H9 (cell line): ENCODE results near the gene LRMDA. TPM values are rescaled to one million over a fixed set of nuclear protein-coding genes. Genes with fewer than 3 reads are reported as not detected.

Source experiments
- DNase-seq: peaks from one replicate; pipeline ENCODE4 v3.0.0-alpha.2; 2017
- H2AFZ ChIP-seq: one replicate; pipeline ENCODE4 v1.6.1; 2013; ENCODE audit warnings: mild to moderate bottlenecking, low read length, control low read depth, moderate library complexity
- H2AK5ac ChIP-seq: 2 replicates; pipeline ENCODE4 v1.6.1; 2013; ENCODE audit warnings: low read length, control low read depth, mixed read lengths; ENCODE audit not compliant: insufficient read length
- H2BK120ac ChIP-seq: one replicate; pipeline ENCODE4 v1.6.1; 2013; ENCODE audit warnings: low read depth, mild to moderate bottlenecking, low read length, control low read depth, inconsistent platforms; ENCODE audit not compliant: poor library complexity, severe bottlenecking
- H2BK12ac ChIP-seq: 2 replicates; pipeline ENCODE4 v1.6.1; 2013; ENCODE audit warnings: low read length, control low read depth, mixed read lengths, low read depth; ENCODE audit not compliant: insufficient read length
- H2BK15ac ChIP-seq: 2 replicates; pipeline ENCODE4 v1.6.1; 2013; ENCODE audit warnings: low read depth, low read length, control low read depth
- H2BK20ac ChIP-seq: one replicate; pipeline ENCODE4 v1.6.1; 2013; ENCODE audit warnings: low read depth, mild to moderate bottlenecking, low read length, control low read depth, inconsistent platforms; ENCODE audit not compliant: poor library complexity, severe bottlenecking
- H2BK5ac ChIP-seq: 2 replicates; pipeline ENCODE4 v1.6.1; 2013; ENCODE audit warnings: low read length, control low read depth, mixed read lengths; ENCODE audit not compliant: insufficient read length
- H3K14ac ChIP-seq: 2 replicates; pipeline ENCODE4 v1.6.1; 2013; ENCODE audit warnings: low read length, control low read depth; ENCODE audit not compliant: insufficient read depth
- H3K18ac ChIP-seq: 2 replicates; pipeline ENCODE4 v1.6.1; 2013; ENCODE audit warnings: low read depth, mild to moderate bottlenecking, mixed read lengths, low read length, control low read depth; ENCODE audit not compliant: insufficient read length
- H3K23ac ChIP-seq: 2 replicates; pipeline ENCODE4 v1.6.1; 2013; ENCODE audit warnings: low read length, control low read depth, mixed read lengths, low read depth; ENCODE audit not compliant: insufficient read length
- H3K23me2 ChIP-seq: 2 replicates; pipeline ENCODE4 v1.6.1; 2013; ENCODE audit warnings: low read depth, mild to moderate bottlenecking, mixed read lengths, low read length, control low read depth; ENCODE audit not compliant: insufficient read length, poor library complexity, severe bottlenecking
- H3K27ac ChIP-seq: 2 replicates; pipeline ENCODE4 v1.5.1; 2013; ENCODE audit warnings: low read length, control low read depth, mixed read lengths, low read depth; ENCODE audit not compliant: insufficient read length
- H3K27me3 ChIP-seq: 2 replicates; pipeline ENCODE4 v1.6.1; 2013; ENCODE audit warnings: low read length, control low read depth, inconsistent platforms; ENCODE audit not compliant: insufficient read depth
- H3K4ac ChIP-seq: 2 replicates; pipeline ENCODE4 v1.6.1; 2013; ENCODE audit warnings: low read depth, mild to moderate bottlenecking, control low read depth, inconsistent platforms, low read length, moderate library complexity
- H3K4me1 ChIP-seq: 2 replicates; pipeline ENCODE4 v1.6.1; 2013; ENCODE audit warnings: low read length, control low read depth, inconsistent platforms; ENCODE audit not compliant: insufficient read depth
- H3K4me2 ChIP-seq: 2 replicates; pipeline ENCODE4 v1.6.1; 2013; ENCODE audit warnings: low read length, control low read depth, mixed read lengths; ENCODE audit not compliant: insufficient read length, insufficient read depth
- H3K56ac ChIP-seq: 2 replicates; pipeline ENCODE4 v1.6.1; 2013; ENCODE audit warnings: low read depth, mild to moderate bottlenecking, mixed read lengths, low read length, control low read depth; ENCODE audit not compliant: insufficient read length
- H3K79me1 ChIP-seq: 2 replicates; pipeline ENCODE4 v1.6.1; 2013; ENCODE audit warnings: low read depth, mild to moderate bottlenecking, moderate library complexity, low read length, control low read depth, inconsistent platforms; ENCODE audit not compliant: insufficient read depth, poor library complexity, severe bottlenecking
- H3K79me2 ChIP-seq: 2 replicates; pipeline ENCODE4 v1.6.1; 2013; ENCODE audit warnings: low read length, control low read depth, inconsistent platforms; ENCODE audit not compliant: insufficient read depth
- H3K9ac ChIP-seq: 2 replicates; pipeline ENCODE4 v1.6.1; 2013; ENCODE audit warnings: low read length, control low read depth, mixed read lengths; ENCODE audit not compliant: insufficient read length; ENCODE audit errors: extremely low read depth
- H3K9me3 ChIP-seq: one replicate; pipeline ENCODE4 v1.6.1; 2013; ENCODE audit warnings: low read depth, low read length, inconsistent platforms; ENCODE audit not compliant: control insufficient read depth
- H3T11ph ChIP-seq: one replicate; pipeline ENCODE4 v1.6.1; 2013; ENCODE audit warnings: mild to moderate bottlenecking, low read length, control low read depth, inconsistent platforms
- H4K20me1 ChIP-seq: one replicate; pipeline ENCODE4 v1.6.1; 2013; ENCODE audit not compliant: control insufficient read depth, insufficient read length, insufficient read depth
- H4K5ac ChIP-seq: 2 replicates; pipeline ENCODE4 v1.6.1; 2013; ENCODE audit warnings: low read depth, mild to moderate bottlenecking, mixed read lengths, low read length, control low read depth; ENCODE audit not compliant: insufficient read length
- H4K8ac ChIP-seq: replicated peaks from 2 replicates; pipeline ENCODE4 v1.6.1; 2013; ENCODE audit warnings: low read length, control low read depth, mixed read lengths, low read depth; ENCODE audit not compliant: insufficient read length
- H4K91ac ChIP-seq: 2 replicates; pipeline ENCODE4 v1.6.1; 2013; ENCODE audit warnings: low read depth, mild to moderate bottlenecking, moderate library complexity, mixed read lengths, low read length, control low read depth; ENCODE audit not compliant: insufficient read length
- H3K27ac Mint-ChIP-seq, 3 experiments: 2 replicates in 2 of 3; 3 replicates in 1 of 3; pipeline ENCODE4 v1.8.0; 2020 to 2021; ENCODE audit warnings: mixed read lengths in 3 of 3, mild to moderate bottlenecking in 1 of 3, moderate library complexity in 1 of 3
- H3K27me3 Mint-ChIP-seq: 2 replicates; pipeline ENCODE4 v1.8.0; 2021; ENCODE audit warnings: low read depth, mild to moderate bottlenecking, moderate library complexity, mixed read lengths
- H3K36me3 Mint-ChIP-seq, 3 experiments: 2 replicates in 2 of 3; 3 replicates in 1 of 3; pipeline ENCODE4 v1.8.0; 2020 to 2021; ENCODE audit warnings: low read depth in 3 of 3, mixed read lengths in 3 of 3; ENCODE audit not compliant: insufficient read depth in 1 of 3
- H3K4me1 Mint-ChIP-seq, 2 experiments: 2 replicates each; pipeline ENCODE4 v1.8.0; 2020; ENCODE audit warnings: mixed read lengths in 2 of 2
- H3K4me3 Mint-ChIP-seq, 2 experiments: 2 replicates in 1 of 2; 3 replicates in 1 of 2; pipeline ENCODE4 v1.8.0; 2020 to 2021; ENCODE audit warnings: mild to moderate bottlenecking in 2 of 2, mixed read lengths in 2 of 2, moderate library complexity in 1 of 2
- H3K9me3 Mint-ChIP-seq, 2 experiments: 2 replicates in 1 of 2; 3 replicates in 1 of 2; pipeline ENCODE4 v1.8.0; 2020; ENCODE audit warnings: mild to moderate bottlenecking in 2 of 2, mixed read lengths in 2 of 2, moderate library complexity in 1 of 2
- WGBS: extraction: QIAGEN DNeasy Blood & Tissue Kit; methylation state at CpG from one replicate; pipeline ENCODE4 v1.1.7; 2013; ENCODE audit warnings: missing lambda C conversion rate, low lambda C conversion rate, mixed read lengths; ENCODE audit not compliant: insufficient read length; ENCODE audit errors: extremely low coverage; 5-methylcytosine and 5-hydroxymethylcytosine counted together
- total RNA-seq: library from RNA; stranded (reverse); gene quantifications from 2 replicates; pipeline ENCODE4 v1.2.1, GENCODE V29; 2021
- TF ChIP-seq, protein P1 (sequence below): fragments of 200-600 bp; sonication (generic); conservative IDR thresholded peaks from 3 replicates; pipeline ENCODE4 v1.8.0; 2021; ENCODE audit warnings: antibody characterized with exemption, mild to moderate bottlenecking

Gene LRMDA
- total RNA-seq, 1 experiment from 2014 or later, result 1.8 TPM

DNA sequence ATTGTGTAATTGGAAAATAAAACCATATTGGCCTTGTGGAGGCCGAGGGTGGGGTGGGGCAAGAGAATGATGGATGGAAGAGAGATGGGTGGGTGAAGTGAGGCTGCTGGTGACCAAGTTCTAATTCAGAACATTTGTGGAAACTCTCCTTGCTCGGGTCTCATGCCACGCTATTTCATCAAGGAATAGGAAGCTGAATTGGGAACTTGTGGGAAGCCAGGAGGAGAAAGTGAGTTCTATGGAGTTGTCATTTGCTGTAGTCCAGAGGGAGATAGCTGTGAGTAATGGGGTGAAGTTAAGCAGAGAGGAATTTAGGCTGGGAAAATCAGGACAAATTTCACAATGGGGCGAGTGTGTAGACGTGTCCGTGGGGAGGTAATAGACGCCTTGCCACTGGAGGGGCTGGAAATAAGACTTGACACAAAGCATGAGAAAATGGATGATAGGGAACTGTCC, 339.2 kb downstream of the LRMDA start:
- no peak overlapping the region for H2AK5ac ChIP-seq
- no peak overlapping the region for H3K23ac ChIP-seq
- no peak overlapping the region for H2BK15ac ChIP-seq
- WGBS, result no CpG with 5 or more reads among the region's 7 CpGs
- no peak overlapping the region for H4K5ac ChIP-seq
- H3K27ac ChIP-seq, result no peak overlapping the region
- no peak overlapping the region for H2BK120ac ChIP-seq
- no peaks in the 10 kb centered on the region for H3K9me3 ChIP-seq
- TF ChIP-seq, protein P1, sequence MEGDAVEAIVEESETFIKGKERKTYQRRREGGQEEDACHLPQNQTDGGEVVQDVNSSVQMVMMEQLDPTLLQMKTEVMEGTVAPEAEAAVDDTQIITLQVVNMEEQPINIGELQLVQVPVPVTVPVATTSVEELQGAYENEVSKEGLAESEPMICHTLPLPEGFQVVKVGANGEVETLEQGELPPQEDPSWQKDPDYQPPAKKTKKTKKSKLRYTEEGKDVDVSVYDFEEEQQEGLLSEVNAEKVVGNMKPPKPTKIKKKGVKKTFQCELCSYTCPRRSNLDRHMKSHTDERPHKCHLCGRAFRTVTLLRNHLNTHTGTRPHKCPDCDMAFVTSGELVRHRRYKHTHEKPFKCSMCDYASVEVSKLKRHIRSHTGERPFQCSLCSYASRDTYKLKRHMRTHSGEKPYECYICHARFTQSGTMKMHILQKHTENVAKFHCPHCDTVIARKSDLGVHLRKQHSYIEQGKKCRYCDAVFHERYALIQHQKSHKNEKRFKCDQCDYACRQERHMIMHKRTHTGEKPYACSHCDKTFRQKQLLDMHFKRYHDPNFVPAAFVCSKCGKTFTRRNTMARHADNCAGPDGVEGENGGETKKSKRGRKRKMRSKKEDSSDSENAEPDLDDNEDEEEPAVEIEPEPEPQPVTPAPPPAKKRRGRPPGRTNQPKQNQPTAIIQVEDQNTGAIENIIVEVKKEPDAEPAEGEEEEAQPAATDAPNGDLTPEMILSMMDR, result no peak
- no peak overlapping the region for H3K4ac ChIP-seq
- no peak overlapping the region for H2AFZ ChIP-seq
- no peaks in the 10 kb centered on the region for H3K4me1 ChIP-seq
- no peak overlapping the region for H3K27ac Mint-ChIP-seq
- peaks cover 0 to 2% of the 10 kb centered on the region in 2 experiments; a peak in 2 of 5 replicates for H3K9me3 Mint-ChIP-seq
- no peak overlapping the region for H3K56ac ChIP-seq
- H3K36me3 Mint-ChIP-seq, result no peaks in the 10 kb centered on the region
- no peak overlapping the region for H3K9ac ChIP-seq
- no peak overlapping the region for H3K18ac ChIP-seq
- no peak overlapping the region for H3K14ac ChIP-seq
- H3K4me2 ChIP-seq, result no peak overlapping the region
- no peaks in the 10 kb centered on the region for H3K79me2 ChIP-seq
- H3K27me3 Mint-ChIP-seq, result peaks cover 4% of the 10 kb centered on the region; the same call in 1 of the 2 replicates
- no peak overlapping the region for H2BK5ac ChIP-seq
- no peak overlapping the region for H2BK12ac ChIP-seq
- no peak overlapping the region for H4K91ac ChIP-seq
- H3K79me1 ChIP-seq, result no peaks in the 10 kb centered on the region
- no peaks in the 10 kb centered on the region for H3K27me3 ChIP-seq
- no peak overlapping the region for H3K4me3 Mint-ChIP-seq
- H4K20me1 ChIP-seq, result no peaks in the 10 kb centered on the region
- peaks cover 5 to 10% of the 10 kb centered on the region in 2 experiments for H3K4me1 Mint-ChIP-seq
- no peak for DNase-seq
- H3K23me2 ChIP-seq, result no peaks in the 10 kb centered on the region
- no peak overlapping the region for H2BK20ac ChIP-seq
- H3T11ph ChIP-seq, result no peak overlapping the region
- no peak overlapping the region for H4K8ac ChIP-seq
